ENCODE data around the gene NFE2. TPM values are rescaled to one million over a fixed set of nuclear protein-coding genes. Genes with fewer than 3 reads are reported as not detected.

NFE2 gene
- total and polyA plus RNA-seq, 4 donors = 0.44 to 155 (median 1.2) TPM

GRCh38 chr12:54330442-54330841 is 29.6 kb upstream of the NFE2 start:
- Histone ChIP-seq H3K9me3 (ENCODE audit: control insufficient read depth in 4 of 4, low read length in 3 of 4) (no peaks in the 10 kb centered on the region), H3K4me3 (ENCODE audit: low read depth in 1 of 3, low read length in 3 of 3) (no peak overlapping the region), H3K36me3 (ENCODE audit: control insufficient read depth in 4 of 4, insufficient read depth in 3 of 4, low read depth in 1 of 4, low read length in 3 of 4) (no peaks in the 10 kb centered on the region), H3K27ac (ENCODE audit: low read depth in 1 of 2, low read length in 2 of 2) (no peak overlapping the region), H3K4me1 (ENCODE audit: control insufficient read depth in 4 of 4, insufficient read depth in 4 of 4, low read length in 3 of 4) (peaks cover 8 to 19% (median 16%) of the 10 kb centered on the region in 4 donors), H3K9ac (ENCODE audit: low read depth in 1 of 2, low read length in 2 of 2) (no peak overlapping the region), H3K27me3 (ENCODE audit: control insufficient read depth in 4 of 4, insufficient read depth in 4 of 4, low read length in 3 of 4) (no peaks in the 10 kb centered on the region)
- DNase-seq (ENCODE audit: low spot score) = no peak
- TF ChIP-seq TAF1 (conservative IDR thresholded peaks at IDR 0.05) = no peak
- no peak for TF ChIP-seq SP1 (IDR thresholded peaks at IDR 0.05)
- TF ChIP-seq, protein P1, sequence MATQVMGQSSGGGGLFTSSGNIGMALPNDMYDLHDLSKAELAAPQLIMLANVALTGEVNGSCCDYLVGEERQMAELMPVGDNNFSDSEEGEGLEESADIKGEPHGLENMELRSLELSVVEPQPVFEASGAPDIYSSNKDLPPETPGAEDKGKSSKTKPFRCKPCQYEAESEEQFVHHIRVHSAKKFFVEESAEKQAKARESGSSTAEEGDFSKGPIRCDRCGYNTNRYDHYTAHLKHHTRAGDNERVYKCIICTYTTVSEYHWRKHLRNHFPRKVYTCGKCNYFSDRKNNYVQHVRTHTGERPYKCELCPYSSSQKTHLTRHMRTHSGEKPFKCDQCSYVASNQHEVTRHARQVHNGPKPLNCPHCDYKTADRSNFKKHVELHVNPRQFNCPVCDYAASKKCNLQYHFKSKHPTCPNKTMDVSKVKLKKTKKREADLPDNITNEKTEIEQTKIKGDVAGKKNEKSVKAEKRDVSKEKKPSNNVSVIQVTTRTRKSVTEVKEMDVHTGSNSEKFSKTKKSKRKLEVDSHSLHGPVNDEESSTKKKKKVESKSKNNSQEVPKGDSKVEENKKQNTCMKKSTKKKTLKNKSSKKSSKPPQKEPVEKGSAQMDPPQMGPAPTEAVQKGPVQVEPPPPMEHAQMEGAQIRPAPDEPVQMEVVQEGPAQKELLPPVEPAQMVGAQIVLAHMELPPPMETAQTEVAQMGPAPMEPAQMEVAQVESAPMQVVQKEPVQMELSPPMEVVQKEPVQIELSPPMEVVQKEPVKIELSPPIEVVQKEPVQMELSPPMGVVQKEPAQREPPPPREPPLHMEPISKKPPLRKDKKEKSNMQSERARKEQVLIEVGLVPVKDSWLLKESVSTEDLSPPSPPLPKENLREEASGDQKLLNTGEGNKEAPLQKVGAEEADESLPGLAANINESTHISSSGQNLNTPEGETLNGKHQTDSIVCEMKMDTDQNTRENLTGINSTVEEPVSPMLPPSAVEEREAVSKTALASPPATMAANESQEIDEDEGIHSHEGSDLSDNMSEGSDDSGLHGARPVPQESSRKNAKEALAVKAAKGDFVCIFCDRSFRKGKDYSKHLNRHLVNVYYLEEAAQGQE (IDR thresholded peaks at IDR 0.05) = no peak
- TF ChIP-seq FOXA2 (IDR thresholded peaks at IDR 0.05) = no peak
- TF ChIP-seq, protein P2, sequence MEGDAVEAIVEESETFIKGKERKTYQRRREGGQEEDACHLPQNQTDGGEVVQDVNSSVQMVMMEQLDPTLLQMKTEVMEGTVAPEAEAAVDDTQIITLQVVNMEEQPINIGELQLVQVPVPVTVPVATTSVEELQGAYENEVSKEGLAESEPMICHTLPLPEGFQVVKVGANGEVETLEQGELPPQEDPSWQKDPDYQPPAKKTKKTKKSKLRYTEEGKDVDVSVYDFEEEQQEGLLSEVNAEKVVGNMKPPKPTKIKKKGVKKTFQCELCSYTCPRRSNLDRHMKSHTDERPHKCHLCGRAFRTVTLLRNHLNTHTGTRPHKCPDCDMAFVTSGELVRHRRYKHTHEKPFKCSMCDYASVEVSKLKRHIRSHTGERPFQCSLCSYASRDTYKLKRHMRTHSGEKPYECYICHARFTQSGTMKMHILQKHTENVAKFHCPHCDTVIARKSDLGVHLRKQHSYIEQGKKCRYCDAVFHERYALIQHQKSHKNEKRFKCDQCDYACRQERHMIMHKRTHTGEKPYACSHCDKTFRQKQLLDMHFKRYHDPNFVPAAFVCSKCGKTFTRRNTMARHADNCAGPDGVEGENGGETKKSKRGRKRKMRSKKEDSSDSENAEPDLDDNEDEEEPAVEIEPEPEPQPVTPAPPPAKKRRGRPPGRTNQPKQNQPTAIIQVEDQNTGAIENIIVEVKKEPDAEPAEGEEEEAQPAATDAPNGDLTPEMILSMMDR (IDR thresholded peaks at IDR 0.05; ENCODE audit: low read depth, low read length, missing input control) = no peak
- TF ChIP-seq, protein P3, sequence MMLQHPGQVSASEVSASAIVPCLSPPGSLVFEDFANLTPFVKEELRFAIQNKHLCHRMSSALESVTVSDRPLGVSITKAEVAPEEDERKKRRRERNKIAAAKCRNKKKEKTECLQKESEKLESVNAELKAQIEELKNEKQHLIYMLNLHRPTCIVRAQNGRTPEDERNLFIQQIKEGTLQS (IDR thresholded peaks at IDR 0.05) = no peak
- TF ChIP-seq, protein P4, sequence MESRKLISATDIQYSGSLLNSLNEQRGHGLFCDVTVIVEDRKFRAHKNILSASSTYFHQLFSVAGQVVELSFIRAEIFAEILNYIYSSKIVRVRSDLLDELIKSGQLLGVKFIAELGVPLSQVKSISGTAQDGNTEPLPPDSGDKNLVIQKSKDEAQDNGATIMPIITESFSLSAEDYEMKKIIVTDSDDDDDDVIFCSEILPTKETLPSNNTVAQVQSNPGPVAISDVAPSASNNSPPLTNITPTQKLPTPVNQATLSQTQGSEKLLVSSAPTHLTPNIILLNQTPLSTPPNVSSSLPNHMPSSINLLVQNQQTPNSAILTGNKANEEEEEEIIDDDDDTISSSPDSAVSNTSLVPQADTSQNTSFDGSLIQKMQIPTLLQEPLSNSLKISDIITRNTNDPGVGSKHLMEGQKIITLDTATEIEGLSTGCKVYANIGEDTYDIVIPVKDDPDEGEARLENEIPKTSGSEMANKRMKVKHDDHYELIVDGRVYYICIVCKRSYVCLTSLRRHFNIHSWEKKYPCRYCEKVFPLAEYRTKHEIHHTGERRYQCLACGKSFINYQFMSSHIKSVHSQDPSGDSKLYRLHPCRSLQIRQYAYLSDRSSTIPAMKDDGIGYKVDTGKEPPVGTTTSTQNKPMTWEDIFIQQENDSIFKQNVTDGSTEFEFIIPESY (IDR thresholded peaks at IDR 0.05) = no peak
- TF ChIP-seq GABPA (IDR thresholded peaks at IDR 0.05 in 1 of 2, conservative IDR thresholded peaks at IDR 0.05 in 1 of 2) = no peak
- TF ChIP-seq FOXA1 (IDR thresholded peaks at IDR 0.05) = no peak
- TF ChIP-seq RXRA (IDR thresholded peaks at IDR 0.05) = no peak
- TF ChIP-seq NR2F2 (IDR thresholded peaks at IDR 0.05) = no peak
- TF ChIP-seq HNF4A (conservative IDR thresholded peaks at IDR 0.05) = no peak
- TF ChIP-seq EGR1 (IDR thresholded peaks at IDR 0.05; ENCODE audit: low read depth in 2 of 2) = no peak
- no peak for TF ChIP-seq YY1 (IDR thresholded peaks at IDR 0.05)
- no peak for TF ChIP-seq HNF4G (IDR thresholded peaks at IDR 0.05)
- no peak for TF ChIP-seq JUND (IDR thresholded peaks at IDR 0.05)
- TF ChIP-seq, protein P5, sequence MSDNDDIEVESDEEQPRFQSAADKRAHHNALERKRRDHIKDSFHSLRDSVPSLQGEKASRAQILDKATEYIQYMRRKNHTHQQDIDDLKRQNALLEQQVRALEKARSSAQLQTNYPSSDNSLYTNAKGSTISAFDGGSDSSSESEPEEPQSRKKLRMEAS (IDR thresholded peaks at IDR 0.05) = no peak
- TF ChIP-seq RAD21 (IDR thresholded peaks at IDR 0.05) = no peak
- 89% methylated on average over 3 of the region's 3 CpGs for WGBS
